ENCODE data around the gene UROC1. TPM values are rescaled to one million over a fixed set of nuclear protein-coding genes. Genes with fewer than 3 reads are reported as not detected.

The UROC1 gene
- total RNA-seq, 1 donor, result not detected

GRCh38 chr3:126557415-126557745, 39.8 kb upstream of the UROC1 start:
- no peaks in the 10 kb centered on the region for H4K20me1 ChIP-seq (ENCODE audit: insufficient read depth, low read length)
- peaks cover 21% of the 10 kb centered on the region for H3K27me3 ChIP-seq (ENCODE audit: insufficient read depth, low read length)
- H3K4me1 ChIP-seq (ENCODE audit: insufficient read depth, low read length), result no peaks in the 10 kb centered on the region
- no peak for TF ChIP-seq CTCF (IDR thresholded peaks at IDR 0.05; ENCODE audit: extremely low read depth, low read depth, low read length)
- H3K4me3 ChIP-seq (ENCODE audit: insufficient read depth, low read length), result no peak overlapping the region
- H2AFZ ChIP-seq (ENCODE audit: low read length), result no peak overlapping the region
- peak; percentile 3 for DNase-seq (ENCODE audit: insufficient read length, low spot score, missing footprints)
- H3K79me2 ChIP-seq (ENCODE audit: insufficient read depth, low read length), result no peaks in the 10 kb centered on the region
- H3K36me3 ChIP-seq (ENCODE audit: insufficient read depth, low read length), result no peaks in the 10 kb centered on the region
- no peak overlapping the region for H3K27ac ChIP-seq (ENCODE audit: low read depth, low read length)
- no peaks in the 10 kb centered on the region for H3K9me3 ChIP-seq (ENCODE audit: low read depth, low read length)
- H3K4me2 ChIP-seq (ENCODE audit: insufficient read depth, low read length), result no peak overlapping the region

GRCh38 chr3:126556637-126557414, 39.3 kb upstream of the UROC1 start:
- no peak overlapping the region for H2AFZ ChIP-seq (ENCODE audit: low read length)

GRCh38 chr3:126555795-126556636, 38.4 kb upstream of the UROC1 start:
- no peaks in the 10 kb centered on the region for H3K79me2 ChIP-seq (ENCODE audit: insufficient read depth, low read length)
- no peak overlapping the region for H2AFZ ChIP-seq (ENCODE audit: low read length)
- H3K4me1 ChIP-seq (ENCODE audit: insufficient read depth, low read length), result no peaks in the 10 kb centered on the region
- no peak overlapping the region for H3K4me3 ChIP-seq (ENCODE audit: insufficient read depth, low read length)
- H3K9me3 ChIP-seq (ENCODE audit: low read depth, low read length), result no peaks in the 10 kb centered on the region
- H3K27me3 ChIP-seq (ENCODE audit: insufficient read depth, low read length), result peaks cover 17% of the 10 kb centered on the region
- peak; percentile 43 for DNase-seq (ENCODE audit: insufficient read length, low spot score, missing footprints)
- H3K36me3 ChIP-seq (ENCODE audit: insufficient read depth, low read length), result no peaks in the 10 kb centered on the region
- no peak for TF ChIP-seq CTCF (IDR thresholded peaks at IDR 0.05; ENCODE audit: extremely low read depth, low read depth, low read length)
- no peaks in the 10 kb centered on the region for H4K20me1 ChIP-seq (ENCODE audit: insufficient read depth, low read length)
- H3K4me2 ChIP-seq (ENCODE audit: insufficient read depth, low read length), result no peak overlapping the region
- H3K27ac ChIP-seq (ENCODE audit: low read depth, low read length), result no peak overlapping the region

More at GRCh38 chr3:126556637-126557414, 39.3 kb upstream of the UROC1 start:
- Histone ChIP-seq H3K4me3 (ENCODE audit: insufficient read depth, low read length) (no peak overlapping the region), H4K20me1 (ENCODE audit: insufficient read depth, low read length) (no peaks in the 10 kb centered on the region), H3K27me3 (ENCODE audit: insufficient read depth, low read length) (peaks cover 20% of the 10 kb centered on the region), H3K4me1 (ENCODE audit: insufficient read depth, low read length) (no peaks in the 10 kb centered on the region), H3K79me2 (ENCODE audit: insufficient read depth, low read length) (no peaks in the 10 kb centered on the region), H3K9me3 (ENCODE audit: low read depth, low read length) (no peaks in the 10 kb centered on the region), H3K4me2 (ENCODE audit: insufficient read depth, low read length) (no peak overlapping the region), H3K27ac (ENCODE audit: low read depth, low read length) (no peak overlapping the region), H3K36me3 (ENCODE audit: insufficient read depth, low read length) (no peaks in the 10 kb centered on the region)
- no peak for TF ChIP-seq CTCF (IDR thresholded peaks at IDR 0.05; ENCODE audit: extremely low read depth, low read depth, low read length)
- DNase-seq (ENCODE audit: insufficient read length, low spot score, missing footprints), result peak; percentile 14
